Testis (tissue), 2 donors: ENCODE data around the gene SP5.

Source experiments
- POLR2A ChIP-seq: fragments of 450-650 bp; IDR thresholded peaks from one replicate; pipeline ENCODE4 v1.6.1; 2017; ENCODE audit warnings: antibody characterized with exemption, mild to moderate bottlenecking, moderate library complexity
- TF ChIP-seq, protein P1 (sequence below), 3 experiments: fragments of 450-650 bp in 2 of 3; fragments of 200-600 bp in 1 of 3; sonication (generic) in 1 of 3; IDR thresholded peaks; one replicate each; pipeline ENCODE4 v1.5.1; 2016 to 2019; ENCODE audit warnings: antibody characterized with exemption in 3 of 3, mild to moderate bottlenecking in 2 of 3, moderate library complexity in 1 of 3

DNA sequence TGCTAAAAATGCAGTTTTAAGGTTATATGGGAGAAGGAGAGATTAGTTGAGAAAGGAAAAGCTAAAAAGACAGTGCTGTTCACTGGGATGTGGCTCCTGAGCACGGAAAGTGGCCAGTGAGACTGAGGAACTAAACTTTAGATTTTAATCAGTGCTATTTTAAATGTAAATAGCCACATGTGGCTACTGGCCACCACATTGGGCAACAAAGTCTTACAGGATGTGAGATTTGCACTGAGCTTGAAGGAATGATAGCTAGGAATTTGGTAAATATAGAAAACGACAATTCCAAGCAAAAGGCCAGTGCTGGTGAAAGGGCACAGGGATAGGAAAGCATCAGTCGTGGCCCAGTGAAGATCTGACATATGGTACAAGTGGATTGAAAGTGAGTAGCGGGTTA lies 14.1 kb upstream of the SP5 start:
- no peak for TF ChIP-seq POLR2A
- TF ChIP-seq, protein P1, sequence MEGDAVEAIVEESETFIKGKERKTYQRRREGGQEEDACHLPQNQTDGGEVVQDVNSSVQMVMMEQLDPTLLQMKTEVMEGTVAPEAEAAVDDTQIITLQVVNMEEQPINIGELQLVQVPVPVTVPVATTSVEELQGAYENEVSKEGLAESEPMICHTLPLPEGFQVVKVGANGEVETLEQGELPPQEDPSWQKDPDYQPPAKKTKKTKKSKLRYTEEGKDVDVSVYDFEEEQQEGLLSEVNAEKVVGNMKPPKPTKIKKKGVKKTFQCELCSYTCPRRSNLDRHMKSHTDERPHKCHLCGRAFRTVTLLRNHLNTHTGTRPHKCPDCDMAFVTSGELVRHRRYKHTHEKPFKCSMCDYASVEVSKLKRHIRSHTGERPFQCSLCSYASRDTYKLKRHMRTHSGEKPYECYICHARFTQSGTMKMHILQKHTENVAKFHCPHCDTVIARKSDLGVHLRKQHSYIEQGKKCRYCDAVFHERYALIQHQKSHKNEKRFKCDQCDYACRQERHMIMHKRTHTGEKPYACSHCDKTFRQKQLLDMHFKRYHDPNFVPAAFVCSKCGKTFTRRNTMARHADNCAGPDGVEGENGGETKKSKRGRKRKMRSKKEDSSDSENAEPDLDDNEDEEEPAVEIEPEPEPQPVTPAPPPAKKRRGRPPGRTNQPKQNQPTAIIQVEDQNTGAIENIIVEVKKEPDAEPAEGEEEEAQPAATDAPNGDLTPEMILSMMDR (IDR thresholded peaks at IDR 0.05), result no peak
